IMR-90 (cell line): ENCODE measurements around the gene LPIN1. TPM values are rescaled to one million over a fixed set of nuclear protein-coding genes. Genes with fewer than 3 reads are reported as not detected.

ENCODE experiments used
- ATAC-seq: fragments of 200-7000 bp; cut with Tn5 transposase; 2 replicates; pipeline ENCODE4 v1.9.1; 2020; ENCODE audit warnings: low read depth, mild to moderate bottlenecking, moderate library complexity
- BruUV-seq: library from RNA; stranded (reverse); fragments of 400-500 nt; replicated peaks from 2 replicates; lab custom pipeline; 2021; lab: Mats Ljungman, UMichigan
- CTCF ChIA-PET: fragments of 300-600 bp; formaldehyde crosslinking; extraction: SDS; loops from one replicate; lab custom pipeline; 2021; ENCODE audit warnings: antibody characterized with exemption; lab: Yijun Ruan, JAX
- POLR2A ChIA-PET: fragments of 300-600 bp; sonication (Branson Sonifier 250); formaldehyde crosslinking; loops from one replicate; lab custom pipeline; 2022; ENCODE audit warnings: antibody characterized with exemption; ENCODE audit not compliant: unreplicated experiment; lab: Charles Lee
- DNase-seq: peaks from one replicate; pipeline ENCODE4 v3.0.0; 2013
- H2AFZ ChIP-seq: replicated peaks from 2 replicates; pipeline ENCODE3; 2013; ENCODE audit warnings: low read length, mild to moderate bottlenecking; ENCODE audit not compliant: poor library complexity
- H2AK5ac ChIP-seq: 2 replicates; pipeline ENCODE4 v1.6.1; 2013; ENCODE audit warnings: low read depth, low read length, inconsistent platforms
- H2AK9ac ChIP-seq: replicated peaks from 2 replicates; pipeline ENCODE3; 2013; ENCODE audit warnings: mild to moderate bottlenecking, low read depth, low read length, moderate library complexity; ENCODE audit not compliant: poor library complexity
- H2BK120ac ChIP-seq: 2 replicates; pipeline ENCODE4 v1.6.1; 2013; ENCODE audit warnings: low read depth, low read length, inconsistent platforms
- H2BK15ac ChIP-seq: 3 replicates; pipeline ENCODE4 v1.6.1; 2013; ENCODE audit warnings: low read depth, low read length, inconsistent platforms
- H2BK20ac ChIP-seq: 2 replicates; pipeline ENCODE4 v1.6.1; 2013; ENCODE audit warnings: low read depth, mild to moderate bottlenecking, inconsistent platforms, low read length, moderate library complexity
- H2BK5ac ChIP-seq: 2 replicates; pipeline ENCODE4 v1.6.1; 2013; ENCODE audit warnings: mild to moderate bottlenecking, low read depth, low read length, inconsistent platforms; ENCODE audit not compliant: poor library complexity, severe bottlenecking
- H3K14ac ChIP-seq: replicated peaks from 2 replicates; pipeline ENCODE4 v1.6.1; 2013; ENCODE audit warnings: low read depth, low read length, inconsistent platforms
- H3K18ac ChIP-seq: 2 replicates; pipeline ENCODE4 v1.6.1; 2013; ENCODE audit warnings: low read depth, low read length, control low read depth
- H3K23ac ChIP-seq: 2 replicates; pipeline ENCODE4 v1.6.1; 2013; ENCODE audit warnings: low read depth, low read length, inconsistent platforms
- H3K27ac ChIP-seq: 2 replicates; pipeline ENCODE4 v1.5.1; 2013; ENCODE audit warnings: mild to moderate bottlenecking, control low read depth, low read length; ENCODE audit not compliant: insufficient read depth
- H3K27me3 ChIP-seq: 2 replicates; pipeline ENCODE4 v1.6.1; 2013; ENCODE audit warnings: low read length; ENCODE audit not compliant: control insufficient read depth, insufficient read depth
- H3K36me3 ChIP-seq: 2 replicates; pipeline ENCODE4 v1.6.1; 2013; ENCODE audit warnings: low read length, mixed read lengths; ENCODE audit not compliant: control insufficient read depth, insufficient read depth
- H3K4ac ChIP-seq: 2 replicates; pipeline ENCODE4 v1.6.1; 2013; ENCODE audit warnings: low read depth, low read length, inconsistent platforms
- H3K4me1 ChIP-seq: 2 replicates; pipeline ENCODE4 v1.6.1; 2013; ENCODE audit warnings: low read length, mixed read lengths; ENCODE audit not compliant: control insufficient read depth, insufficient read depth
- H3K4me2 ChIP-seq: 2 replicates; pipeline ENCODE4 v1.6.1; 2013; ENCODE audit warnings: low read depth, mild to moderate bottlenecking, control low read depth, low read length, moderate library complexity
- H3K4me3 ChIP-seq: 2 replicates; pipeline ENCODE4 v1.5.1; 2013; ENCODE audit warnings: low read depth, mild to moderate bottlenecking, control low read depth, low read length, moderate library complexity; ENCODE audit not compliant: insufficient read depth
- H3K56ac ChIP-seq: 2 replicates; pipeline ENCODE4 v1.6.1; 2013; ENCODE audit warnings: low read length, inconsistent platforms; ENCODE audit not compliant: insufficient read depth; ENCODE audit errors: extremely low read depth
- H3K79me1 ChIP-seq, 2 experiments: 2 replicates each; pipeline ENCODE4 v1.6.1; 2013; ENCODE audit warnings: low read length in 2 of 2, inconsistent platforms in 1 of 2, low read depth in 1 of 2
- H3K9ac ChIP-seq: 2 replicates; pipeline ENCODE4 v1.6.1; 2013; ENCODE audit warnings: low read depth, low read length, control low read depth
- H3K9me1 ChIP-seq: 2 replicates; pipeline ENCODE4 v1.6.1; 2013; ENCODE audit warnings: low read length, inconsistent platforms; ENCODE audit not compliant: insufficient read depth
- H3K9me3 ChIP-seq: 2 replicates; pipeline ENCODE4 v1.6.1; 2013; ENCODE audit warnings: low read length; ENCODE audit not compliant: control insufficient read depth, insufficient read depth
- H4K20me1 ChIP-seq: 2 replicates; pipeline ENCODE4 v1.6.1; 2013; ENCODE audit warnings: low read length, inconsistent platforms; ENCODE audit not compliant: insufficient read depth
- H4K5ac ChIP-seq: 2 replicates; pipeline ENCODE4 v1.6.1; 2013; ENCODE audit warnings: mild to moderate bottlenecking, low read depth, low read length, control low read depth
- H4K8ac ChIP-seq, 2 experiments: 2 replicates each; pipeline ENCODE4 v1.6.1; 2013; ENCODE audit warnings: low read depth in 2 of 2, low read length in 2 of 2, control low read depth in 1 of 2, inconsistent platforms in 1 of 2
- H4K91ac ChIP-seq: 2 replicates; pipeline ENCODE4 v1.6.1; 2013; ENCODE audit warnings: low read depth, low read length, inconsistent platforms; ENCODE audit not compliant: insufficient read depth
- BHLHE40 ChIP-seq: fragments of 150-350 bp; IDR thresholded peaks from 2 replicates; pipeline ENCODE4 v1.6.1; 2016; ENCODE audit warnings: mild to moderate bottlenecking, low read depth, low read length
- CEBPB ChIP-seq: IDR thresholded peaks from 2 replicates; pipeline ENCODE4 v1.6.1; 2012; ENCODE audit warnings: low read depth, low read length, improper control_type of control experiment
- USF2 ChIP-seq: fragments of 150-350 bp; IDR thresholded peaks from 2 replicates; pipeline ENCODE4 v1.6.1; 2017; ENCODE audit warnings: mild to moderate bottlenecking, antibody characterized with exemption, low read length, low read depth
- WGBS, 2 experiments: methylation state at CpG; one replicate each; pipeline versions ENCODE4 v1.1.5 to v1.1.7; 2013; ENCODE audit warnings: missing lambda C conversion rate in 2 of 2; ENCODE audit not compliant: insufficient read length in 1 of 2; ENCODE audit errors: extremely low coverage in 2 of 2; 5-methylcytosine and 5-hydroxymethylcytosine counted together
- dilution Hi-C: fragments of 300-500 bp; cut with HindIII; formaldehyde crosslinking; loops from one replicate; pipeline ENCODE4 v1.14.3; 2018; ENCODE audit warnings: low sequenced_read_pairs; ENCODE audit not compliant: unreplicated experiment
- in situ Hi-C: fragments of 300-500 bp; cut with MboI; formaldehyde crosslinking; loops from 3 replicates; pipeline ENCODE4 v1.14.3; 2019; ENCODE audit warnings: low sequenced_read_pairs, inconsistent platforms, mixed read lengths
- intact Hi-C: fragments of 100-400 bp; cut with micrococcal nuclease; formaldehyde crosslinking; loops from 2 replicates; pipeline ENCODE4 v1.10.0; 2022
- polyA plus RNA-seq, 3 experiments: library from polyadenylated mRNA; depleted of rRNA; stranded (reverse); fragments of >200 nt; gene quantifications; 2 replicates each; pipeline ENCODE4 v1.2.3, GENCODE V29; 2012; ENCODE audit warnings: low replicate concordance in 1 of 3
- total RNA-seq: library from RNA; depleted of rRNA; stranded (reverse); fragments of >200 nt; gene quantifications from 2 replicates; pipeline ENCODE4 v1.2.3, GENCODE V29; 2012

The LPIN1 gene
- total and polyA plus RNA-seq, 2 of the 4 experiments (the other 2 are of a cell fraction): 21.3 to 25.1 TPM

DNA sequence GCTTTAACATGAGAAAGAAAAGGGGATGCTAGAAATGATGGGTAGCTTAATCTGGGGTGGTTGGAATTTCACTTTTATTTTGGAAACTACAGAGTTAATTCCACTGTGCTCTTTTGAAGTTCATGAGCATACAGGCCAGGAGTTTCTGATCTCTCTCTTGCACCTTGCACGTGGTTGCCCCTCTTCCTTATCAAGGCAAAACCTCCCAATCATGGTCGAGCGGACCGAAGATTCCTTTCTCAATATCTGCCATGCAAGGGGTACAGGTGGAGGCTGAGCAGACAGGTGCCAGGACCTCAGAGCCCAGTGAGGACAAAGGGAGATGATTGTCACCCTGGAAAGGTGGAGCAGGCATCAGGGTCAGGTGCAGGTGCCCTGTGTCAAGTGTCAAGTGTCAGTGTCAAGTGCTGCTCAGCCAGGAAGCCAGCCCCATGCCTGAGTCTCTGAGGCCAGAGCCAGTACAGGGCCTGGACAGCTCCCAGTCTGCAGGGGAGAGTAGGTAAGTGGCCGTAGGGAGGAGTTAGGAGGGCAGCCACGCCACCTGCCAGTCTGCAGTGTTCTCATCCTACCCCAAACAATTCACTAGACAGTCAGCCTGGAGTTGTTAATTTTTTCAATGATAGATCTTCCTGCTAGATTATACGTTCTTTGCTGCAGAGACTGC is 42.2 kb downstream of the LPIN1 start:
- no peak overlapping the region for H3K27ac ChIP-seq

More for the DNA sequence above, 42.2 kb downstream of the LPIN1 start:
- Histone ChIP-seq H2AK5ac (no peak overlapping the region), H3K9me1 (peaks cover 8% of the 10 kb centered on the region), H3K4ac (no peak overlapping the region), H4K8ac (no peak overlapping the region), H3K56ac (no peak overlapping the region), H4K5ac (no peak overlapping the region), H3K36me3 (peaks cover 55% of the 10 kb centered on the region), H3K4me2 (no peak overlapping the region), H3K27me3 (no peaks in the 10 kb centered on the region), H2AFZ (no peak overlapping the region), H2BK20ac (no peak overlapping the region), H4K91ac (no peak overlapping the region), H3K79me1 (peaks cover 0 to 5% of the 10 kb centered on the region in 2 experiments; a peak in 1 of 4 replicates), H2BK5ac (no peak overlapping the region), H2AK9ac (no peak overlapping the region), H3K23ac (no peak overlapping the region), H3K18ac (no peak overlapping the region), H2BK120ac (no peak overlapping the region), H2BK15ac (no peak overlapping the region), H3K9me3 (no peaks in the 10 kb centered on the region), H3K4me3 (no peak overlapping the region), H3K4me1 (no peaks in the 10 kb centered on the region), H3K9ac (no peak overlapping the region), H4K20me1 (no peaks in the 10 kb centered on the region), H3K14ac (no peak overlapping the region)
- POLR2A ChIA-PET: no interaction called here
- WGBS, 2 experiments: no CpG with 5 or more reads among the region's 7 CpGs
- dilution Hi-C loops (no loop called here), intact Hi-C loops (no loop called here), in situ Hi-C loops (no loop called here)
- CTCF ChIA-PET: interaction anchor here (1.4 to 1.6 kb wide), 2 partner anchors 9 kb away, joined by 3 to 4 read pairs; no protein-coding TSS in a partner anchor
- BruUV-seq: no TSS peak
- no peak for TF ChIP-seq BHLHE40
- TF ChIP-seq CEBPB: no peak
- TF ChIP-seq USF2: no peak
- DNase-seq (no peak), ATAC-seq (no peak)
